HG03139 (cell line): ENCODE results near the gene E2F4.
A peak's percentile ranks its signal among the peaks of the same experiment; 100 is the strongest.

Experiments used
- ATAC-seq: cut with Tn5 transposase; IDR thresholded peaks from one replicate; pipeline ENCODE4 v1.9.1; 2021; ENCODE audit not compliant: unreplicated experiment

Gene E2F4

GRCh38 chr16:67207249-67208091 is 15.5 kb downstream of the E2F4 start:
- ATAC-seq, result no peak

GRCh38 chr16:67208154-67208896 is 16.4 kb downstream of the E2F4 start:
- ATAC-seq, result no peak

- ATAC-seq, result no peak
These were observed 17.6 kb downstream of the E2F4 start for GRCh38 chr16:67209565-67209964.

- ATAC-seq, result no peak
These were observed 18.3 kb downstream of the E2F4 start for GRCh38 chr16:67210069-67210937.

- ATAC-seq, result no peak
These were observed 19.7 kb downstream of the E2F4 start for GRCh38 chr16:67211674-67212073.

- ATAC-seq, result no peak
These were observed 20.8 kb downstream of the E2F4 start for GRCh38 chr16:67212766-67213165.

GRCh38 chr16:67213197-67214019 is 21.5 kb downstream of the E2F4 start:
- no peak for ATAC-seq

GRCh38 chr16:67215706-67216105 is 23.8 kb downstream of the E2F4 start:
- ATAC-seq, result no peak

GRCh38 chr16:67216612-67217490 is 24.9 kb downstream of the E2F4 start:
- ATAC-seq, result no peak

GRCh38 chr16:67223992-67224391 is 32.0 kb downstream of the E2F4 start:
- ATAC-seq, result no peak

- no peak for ATAC-seq
These were observed 34.4 kb downstream of the E2F4 start for GRCh38 chr16:67226295-67226803.

GRCh38 chr16:67226804-67227566 is 35.0 kb downstream of the E2F4 start, which contains the start of gene TMEM208:
Gene TMEM208, plus strand, starts transcription at chr16:67227130. Its CDS starts 89 bp downstream, at chr16:67227219.
- peak; percentile 92 for ATAC-seq

GRCh38 chr16:67227567-67227921 is 35.6 kb downstream of the E2F4 start:
- ATAC-seq, result no peak

- ATAC-seq, result no peak
These were observed 36.3 kb downstream of the E2F4 start for GRCh38 chr16:67228034-67228785.

GRCh38 chr16:67228905-67229304 is 37.0 kb downstream of the E2F4 start:
- no peak for ATAC-seq

GRCh38 chr16:67229906-67230808 is 38.2 kb downstream of the E2F4 start:
- ATAC-seq, result no peak
